ENCODE data around the gene SLC27A2. TPM values are rescaled to one million over a fixed set of nuclear protein-coding genes. Genes with fewer than 3 reads are reported as not detected.

The SLC27A2 gene
- total and polyA plus RNA-seq, 2 donors (not counting 1 experiment from before 2014, with no cell fraction given) = 0.39 to 0.49 TPM

- no peak overlapping the region for H3K4me3 ChIP-seq (ENCODE audit: control extremely low read depth in 1 of 5, extremely low read depth in 1 of 5, insufficient read depth in 1 of 5, low read depth in 2 of 5, low read length in 4 of 5)
- TF ChIP-seq, protein P1, sequence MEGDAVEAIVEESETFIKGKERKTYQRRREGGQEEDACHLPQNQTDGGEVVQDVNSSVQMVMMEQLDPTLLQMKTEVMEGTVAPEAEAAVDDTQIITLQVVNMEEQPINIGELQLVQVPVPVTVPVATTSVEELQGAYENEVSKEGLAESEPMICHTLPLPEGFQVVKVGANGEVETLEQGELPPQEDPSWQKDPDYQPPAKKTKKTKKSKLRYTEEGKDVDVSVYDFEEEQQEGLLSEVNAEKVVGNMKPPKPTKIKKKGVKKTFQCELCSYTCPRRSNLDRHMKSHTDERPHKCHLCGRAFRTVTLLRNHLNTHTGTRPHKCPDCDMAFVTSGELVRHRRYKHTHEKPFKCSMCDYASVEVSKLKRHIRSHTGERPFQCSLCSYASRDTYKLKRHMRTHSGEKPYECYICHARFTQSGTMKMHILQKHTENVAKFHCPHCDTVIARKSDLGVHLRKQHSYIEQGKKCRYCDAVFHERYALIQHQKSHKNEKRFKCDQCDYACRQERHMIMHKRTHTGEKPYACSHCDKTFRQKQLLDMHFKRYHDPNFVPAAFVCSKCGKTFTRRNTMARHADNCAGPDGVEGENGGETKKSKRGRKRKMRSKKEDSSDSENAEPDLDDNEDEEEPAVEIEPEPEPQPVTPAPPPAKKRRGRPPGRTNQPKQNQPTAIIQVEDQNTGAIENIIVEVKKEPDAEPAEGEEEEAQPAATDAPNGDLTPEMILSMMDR (IDR thresholded peaks at IDR 0.05) = no peak
- TF ChIP-seq EZH2 (IDR thresholded peaks at IDR 0.05; ENCODE audit: borderline replicate concordance, insufficient read depth, low read depth, low read length, poor library complexity, severe bottlenecking) = no peak
- no peak for ATAC-seq (ENCODE audit: low read depth)
- ChIA-PET POLR2A (no interaction called here), CTCF (no interaction called here)
- no peak for DNase-seq
- no peak overlapping the region for H3K27ac Mint-ChIP-seq
- no peaks in the 10 kb centered on the region for H3K9me3 Mint-ChIP-seq (ENCODE audit: insufficient read depth)
- no peak overlapping the region for H3K4me3 Mint-ChIP-seq
- no peaks in the 10 kb centered on the region for H3K27me3 Mint-ChIP-seq
- H3K9me3 ChIP-seq (ENCODE audit: control extremely low read depth in 1 of 3, control insufficient read depth in 2 of 3, insufficient read depth in 1 of 3, low read length in 2 of 3) = no peaks in the 10 kb centered on the region
- no peak overlapping the region for H3K9ac ChIP-seq (ENCODE audit: low read length)
- WGBS (ENCODE audit: insufficient coverage) = 100% methylated on average over 1 of the region's 4 CpGs
- H3K4me2 ChIP-seq (replicated peaks; ENCODE audit: low read depth, low read length, poor library complexity, severe bottlenecking) = no peak overlapping the region
- no peaks in the 10 kb centered on the region for H4K20me1 ChIP-seq (ENCODE audit: control insufficient read depth, insufficient read depth, low read length, poor library complexity, severe bottlenecking)
- H3K27me3 ChIP-seq (replicated peaks in 1 of 4; ENCODE audit: control extremely low read depth in 1 of 4, control insufficient read depth in 3 of 4, insufficient read depth in 4 of 4, low read length in 3 of 4) = peaks cover 0 to 2% (median 0%) of the 10 kb centered on the region in 4 experiments
- no peaks in the 10 kb centered on the region for H3K36me3 ChIP-seq (replicated peaks in 1 of 2; ENCODE audit: control extremely low read depth in 1 of 2, control insufficient read depth in 1 of 2, extremely low read depth in 1 of 2, insufficient read depth in 2 of 2, low read length in 1 of 2)
- H3K4me1 ChIP-seq (ENCODE audit: control insufficient read depth in 2 of 2, insufficient read depth in 2 of 2, low read length in 2 of 2) = peaks cover 9 to 13% of the 10 kb centered on the region in 2 donors
- peaks cover 12% of the 10 kb centered on the region for H3K4me1 Mint-ChIP-seq
- no peaks in the 10 kb centered on the region for H3K79me2 ChIP-seq (ENCODE audit: control insufficient read depth, insufficient read depth, low read length)
- no peak overlapping the region for H3K27ac ChIP-seq (ENCODE audit: low read length in 2 of 2)
- intact Hi-C loops (cut with micrococcal nuclease) = no loop called here
- H2AFZ ChIP-seq (ENCODE audit: insufficient read depth, low read depth, low read length, poor library complexity, severe bottlenecking) = peak overlapping the region; percentile 63
Measured at GRCh38 chr15:50248994-50249582, 67.1 kb downstream of the SLC27A2 start.

- Mint-ChIP-seq H3K27me3 (no peaks in the 10 kb centered on the region), H3K4me1 (peaks cover 12% of the 10 kb centered on the region), H3K9me3 (ENCODE audit: insufficient read depth) (no peaks in the 10 kb centered on the region), H3K4me3 (no peak overlapping the region), H3K27ac (no peak overlapping the region)
- Histone ChIP-seq H4K20me1 (ENCODE audit: control insufficient read depth, insufficient read depth, low read length, poor library complexity, severe bottlenecking) (no peaks in the 10 kb centered on the region), H3K4me3 (ENCODE audit: control extremely low read depth in 1 of 5, extremely low read depth in 1 of 5, insufficient read depth in 1 of 5, low read depth in 2 of 5, low read length in 4 of 5) (no peak overlapping the region), H3K27me3 (replicated peaks in 1 of 4; ENCODE audit: control extremely low read depth in 1 of 4, control insufficient read depth in 3 of 4, insufficient read depth in 4 of 4, low read length in 3 of 4) (peaks cover 0 to 2% (median 0%) of the 10 kb centered on the region in 4 experiments), H3K4me1 (ENCODE audit: control insufficient read depth in 2 of 2, insufficient read depth in 2 of 2, low read length in 2 of 2) (peaks cover 9 to 13% of the 10 kb centered on the region in 2 donors), H3K4me2 (replicated peaks; ENCODE audit: low read depth, low read length, poor library complexity, severe bottlenecking) (no peak overlapping the region), H3K9me3 (ENCODE audit: control extremely low read depth in 1 of 3, control insufficient read depth in 2 of 3, insufficient read depth in 1 of 3, low read length in 2 of 3) (no peaks in the 10 kb centered on the region), H2AFZ (ENCODE audit: insufficient read depth, low read depth, low read length, poor library complexity, severe bottlenecking) (no peak overlapping the region), H3K27ac (ENCODE audit: low read length in 2 of 2) (no peak overlapping the region), H3K36me3 (replicated peaks in 1 of 2; ENCODE audit: control extremely low read depth in 1 of 2, control insufficient read depth in 1 of 2, extremely low read depth in 1 of 2, insufficient read depth in 2 of 2, low read length in 1 of 2) (no peaks in the 10 kb centered on the region), H3K79me2 (ENCODE audit: control insufficient read depth, insufficient read depth, low read length) (no peaks in the 10 kb centered on the region), H3K9ac (ENCODE audit: low read length) (no peak overlapping the region)
- TF ChIP-seq EZH2 (IDR thresholded peaks at IDR 0.05; ENCODE audit: borderline replicate concordance, insufficient read depth, low read depth, low read length, poor library complexity, severe bottlenecking) = no peak
- TF ChIP-seq, protein P1 (IDR thresholded peaks at IDR 0.05) = no peak
- ChIA-PET POLR2A (no interaction called here), CTCF (interaction anchor here (0.7 kb wide), 1 partner anchor 9 kb away, joined by 3 read pairs; no protein-coding TSS in a partner anchor)
- ATAC-seq (ENCODE audit: low read depth) (no peak), DNase-seq (no peak)
- 89% methylated on average over 2 of the region's 2 CpGs for WGBS (ENCODE audit: insufficient coverage)
- intact Hi-C loops (cut with micrococcal nuclease) = no loop called here
Measured at GRCh38 chr15:50249704-50250103, 67.7 kb downstream of the SLC27A2 start.

Measured in B cell (primary cell).